Measurements from ENCODE around the gene GNA12.

Gene GNA12

DNA sequence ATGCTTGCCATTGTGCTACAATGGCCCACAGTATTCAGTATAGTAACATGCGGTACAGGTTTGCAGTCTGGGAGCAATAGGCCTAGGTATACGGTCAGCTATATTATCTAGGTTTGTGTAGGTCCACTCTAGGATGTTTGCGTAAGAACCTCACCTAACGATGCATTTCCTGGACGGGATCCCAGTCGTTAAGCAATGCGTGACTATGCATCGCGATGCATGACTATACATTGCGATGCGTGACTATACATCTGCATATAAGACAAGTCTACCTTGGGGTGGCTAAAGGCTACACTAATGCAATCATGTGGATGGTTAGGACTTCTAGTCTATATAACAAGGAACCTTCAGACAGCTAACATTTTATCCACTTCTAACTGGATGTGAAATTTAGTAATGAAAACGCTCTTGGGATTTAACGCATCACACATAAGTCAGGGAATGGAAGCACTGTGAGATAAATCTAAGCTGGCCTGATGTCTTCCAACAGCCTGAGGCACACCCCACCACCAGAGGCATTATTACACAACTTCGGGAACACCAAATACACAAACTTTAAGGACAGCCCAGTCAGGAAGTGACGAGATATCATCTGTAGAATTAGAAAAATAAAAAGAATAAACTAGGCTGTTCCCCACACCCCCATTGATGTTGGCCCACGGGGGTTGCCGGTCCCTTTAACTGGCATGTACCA lies 9.2 kb downstream of the GNA12 start:
- no peak for DNase-seq

DNA sequence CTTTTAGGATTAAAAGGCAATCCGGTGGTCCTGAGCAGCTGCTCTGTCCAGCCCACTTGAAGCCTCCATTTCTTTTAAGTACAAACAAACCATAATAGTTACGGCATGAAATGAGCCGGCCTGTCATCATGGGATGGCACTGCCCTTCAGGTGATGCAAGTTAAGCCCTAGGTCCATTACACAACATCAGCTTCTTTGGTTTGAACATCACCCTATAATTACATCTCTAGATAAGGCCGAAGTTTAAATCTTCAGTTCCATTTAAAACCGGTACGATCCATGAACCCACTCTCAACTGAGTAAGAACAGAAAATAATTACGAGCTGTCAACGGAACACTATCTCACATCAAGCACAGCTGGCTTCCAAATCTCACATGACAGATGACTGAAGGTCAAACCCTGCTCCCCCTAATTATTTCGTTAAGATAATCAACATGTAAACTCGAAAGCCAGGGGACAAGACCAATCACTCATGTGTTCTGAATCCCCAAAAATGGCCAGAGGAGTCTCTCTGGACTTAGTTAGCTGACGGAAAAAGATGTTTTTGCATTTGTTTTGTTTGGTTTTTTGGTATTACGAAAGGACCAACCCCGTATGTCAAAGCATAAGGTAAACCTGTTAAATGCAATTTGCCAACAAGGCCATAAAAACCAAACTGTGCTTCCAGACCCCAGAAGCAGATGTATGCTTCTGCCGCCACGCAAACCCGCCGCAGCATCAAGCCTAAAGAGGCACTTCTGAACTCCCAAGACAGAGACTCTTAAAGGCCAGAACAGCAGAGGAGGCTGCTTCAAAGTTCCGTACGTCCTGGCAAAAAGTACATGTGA lies 10.8 kb downstream of the GNA12 start:
- DNase-seq, result no peak

DNA sequence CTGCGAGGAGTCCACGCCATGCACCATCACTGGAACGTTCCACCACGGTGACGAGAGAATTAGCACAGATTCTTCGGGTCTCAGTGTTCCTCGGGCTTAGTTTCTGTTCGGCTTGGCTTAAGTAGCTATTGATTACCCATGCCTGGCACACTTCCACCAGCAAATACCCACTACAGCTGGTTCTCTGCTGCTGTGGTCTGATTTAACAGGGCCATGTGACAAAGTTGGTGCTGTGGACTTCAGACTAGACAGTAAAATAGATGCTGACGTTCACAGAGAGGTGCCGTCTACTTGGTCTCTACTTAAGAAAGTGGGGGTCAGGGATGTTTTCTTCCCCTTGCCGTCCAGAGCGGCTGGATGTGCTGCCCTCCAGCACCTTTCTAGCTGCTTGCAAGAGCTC lies 11.6 kb downstream of the GNA12 start:
- DNase-seq, result no peak

DNA sequence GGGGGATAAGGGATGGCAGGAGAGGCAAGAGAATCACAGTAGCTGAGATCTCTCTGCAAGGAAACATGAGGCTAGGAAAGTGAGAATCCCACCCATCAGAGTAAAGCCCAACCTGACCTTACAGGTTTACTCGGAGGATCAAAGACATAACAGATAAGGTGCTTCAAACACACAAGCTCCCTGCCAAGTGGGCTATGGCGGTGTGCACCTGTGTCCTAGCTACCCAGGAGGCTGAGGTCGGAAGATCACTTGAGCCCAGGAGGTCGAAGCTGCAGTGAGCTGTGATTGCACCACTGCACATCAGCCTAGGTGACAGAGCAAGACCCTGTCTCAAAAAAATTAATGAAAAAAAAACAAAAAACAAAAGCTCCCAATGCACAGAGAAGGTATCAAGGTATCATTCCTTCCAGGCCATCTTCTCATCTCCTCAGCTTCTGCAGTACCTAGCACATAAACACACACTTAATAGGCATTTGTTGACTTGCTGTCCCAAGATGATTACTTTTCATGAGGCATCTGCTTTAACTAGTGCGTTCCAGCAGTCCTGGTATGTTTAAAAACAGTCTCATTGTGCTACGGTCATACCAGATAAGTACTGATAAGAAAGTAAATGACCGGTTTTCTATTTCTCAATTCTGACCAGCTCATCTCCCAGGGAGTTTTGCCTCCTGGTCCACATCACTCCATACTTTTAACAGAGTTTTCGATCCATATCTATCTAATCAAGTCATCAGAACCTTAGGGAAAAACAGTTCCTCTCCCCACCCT lies 13.3 kb downstream of the GNA12 start:
- no peak for DNase-seq

DNA sequence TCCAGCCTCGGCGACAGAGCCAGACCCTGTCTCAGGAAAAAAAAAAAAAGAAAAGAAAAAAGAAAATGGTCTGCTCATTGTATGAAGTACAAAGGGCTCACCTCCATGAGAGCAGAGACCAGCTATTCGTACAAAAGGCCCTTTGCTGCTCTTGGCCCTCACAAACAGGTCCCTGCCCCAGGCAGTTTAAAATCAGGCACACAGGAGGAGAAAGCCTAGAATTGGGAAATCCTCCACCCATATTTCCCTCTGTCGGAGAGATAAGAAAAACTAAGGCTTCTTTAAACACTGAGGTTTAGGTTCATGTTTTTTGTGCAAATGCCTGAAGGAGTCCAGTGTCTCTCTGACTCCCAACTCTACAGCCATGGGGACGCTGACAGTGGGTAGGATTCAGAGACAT lies 15.1 kb downstream of the GNA12 start:
- no peak for DNase-seq

DNA sequence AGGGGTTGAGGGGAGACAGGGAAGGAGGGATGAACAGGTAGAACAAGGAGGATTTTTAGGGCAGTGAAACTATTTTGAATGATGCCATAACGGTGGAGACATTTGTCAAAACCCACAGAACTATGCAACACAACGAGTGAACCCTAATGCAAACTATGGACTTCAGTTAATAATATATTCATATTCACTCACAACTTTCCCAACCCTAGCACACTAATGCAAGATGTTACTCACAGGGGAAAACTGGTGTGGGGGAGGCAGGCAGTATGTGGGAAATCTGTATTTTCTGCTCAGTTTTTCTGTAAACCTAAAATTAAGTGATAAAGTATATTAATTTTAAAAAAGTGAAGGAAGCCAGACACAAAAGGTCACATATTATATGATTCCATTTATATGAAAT lies 17.3 kb downstream of the GNA12 start:
- no peak for DNase-seq

DNA sequence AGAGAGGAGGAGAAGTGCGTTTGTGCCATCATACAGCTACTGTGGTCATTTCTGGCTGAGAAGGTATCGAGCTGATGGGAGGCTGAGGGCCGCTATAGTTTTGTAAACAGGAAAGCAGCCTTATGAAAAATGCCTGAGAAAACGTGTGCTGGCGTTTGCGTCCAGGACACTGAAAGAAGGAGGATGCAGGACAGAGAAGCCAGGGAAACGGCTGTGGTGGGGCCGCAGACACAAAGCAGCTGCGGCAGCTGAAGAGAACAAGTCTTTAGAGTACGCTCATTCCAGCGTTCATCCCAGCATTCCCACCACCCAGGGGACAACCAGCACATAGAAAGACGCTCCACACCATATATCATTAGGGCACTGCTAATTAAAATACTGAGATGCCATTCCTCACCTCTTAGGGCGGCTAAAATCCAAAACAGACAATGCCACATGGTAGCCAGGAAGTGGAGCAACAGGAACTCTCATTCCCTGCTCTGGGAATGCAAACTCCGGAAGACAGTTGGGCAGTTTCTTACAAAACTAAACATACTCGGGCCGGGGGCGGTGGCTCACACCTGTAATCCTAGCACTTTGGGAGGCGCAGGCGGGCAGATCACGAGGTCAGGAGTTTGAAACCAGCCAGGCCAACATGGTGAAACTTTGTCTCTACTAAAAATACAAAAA lies 18.4 kb downstream of the GNA12 start:
- DNase-seq, result no peak

DNA sequence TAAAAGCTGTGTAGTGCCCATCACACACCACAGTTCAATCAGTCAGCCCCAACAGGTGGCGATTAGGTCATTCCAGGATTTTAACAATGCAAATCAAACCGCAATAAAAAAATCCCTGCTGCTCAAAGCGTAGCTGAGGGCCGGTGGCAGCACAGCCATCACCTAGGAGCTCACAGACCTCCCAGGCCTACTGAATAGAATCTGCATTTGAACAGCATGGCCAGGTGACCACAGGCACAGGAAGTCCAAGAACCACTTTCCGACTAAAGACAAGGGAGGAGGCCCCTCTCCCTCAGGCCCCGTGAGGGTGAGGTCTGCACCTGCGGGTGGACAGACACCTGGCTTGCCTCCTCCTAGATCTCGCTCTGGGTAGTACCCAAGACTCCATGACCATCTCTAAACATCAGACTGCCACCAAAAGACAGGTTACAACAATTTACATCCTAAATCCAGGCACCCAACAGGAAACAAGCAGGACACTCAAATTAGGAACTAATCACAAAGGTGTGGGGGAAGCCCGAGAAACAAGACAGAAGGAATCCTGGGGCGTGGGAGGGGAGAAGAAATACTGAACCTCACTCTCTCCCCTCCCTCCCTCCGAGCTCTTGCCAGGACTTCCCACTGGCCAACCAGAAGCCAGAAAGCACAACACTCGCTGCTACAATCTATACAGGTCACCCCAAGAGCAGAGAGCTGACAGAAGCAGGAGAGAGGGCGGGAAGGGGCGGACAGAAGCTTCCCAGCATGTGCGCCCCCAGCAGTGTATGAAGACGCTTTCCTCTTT lies 19.2 kb downstream of the GNA12 start:
- no peak for DNase-seq

DNA sequence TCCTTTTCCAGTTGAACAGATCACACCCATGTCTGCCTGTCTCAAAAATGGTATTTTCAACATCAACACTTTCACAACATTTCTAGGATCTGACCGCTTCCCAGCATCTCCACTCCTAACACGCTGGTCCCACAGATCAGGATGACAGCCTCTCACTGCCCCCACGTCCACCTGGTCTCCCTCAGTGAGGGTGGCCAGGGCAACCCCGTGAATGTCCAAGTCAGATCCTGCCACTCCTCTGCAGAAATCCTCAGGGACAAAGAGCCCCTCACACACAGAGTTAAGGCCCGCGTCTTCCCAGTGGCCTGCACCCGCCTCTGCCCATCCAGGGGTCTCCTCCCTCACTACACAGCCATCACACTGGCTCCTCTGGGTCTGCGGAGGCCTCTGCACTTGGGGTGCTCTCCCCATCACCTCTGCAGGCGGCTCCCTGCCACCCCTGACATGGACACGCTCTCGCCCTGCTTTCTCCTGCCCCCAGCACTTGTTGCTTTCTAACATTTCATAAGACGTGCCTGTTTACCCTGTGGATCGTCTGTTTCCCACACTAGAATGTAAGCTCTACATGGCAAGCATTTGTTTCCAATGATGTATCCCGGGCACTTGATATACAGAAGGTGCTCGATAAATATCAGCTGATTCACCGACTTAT lies 20.0 kb downstream of the GNA12 start:
- no peak for DNase-seq

DNA sequence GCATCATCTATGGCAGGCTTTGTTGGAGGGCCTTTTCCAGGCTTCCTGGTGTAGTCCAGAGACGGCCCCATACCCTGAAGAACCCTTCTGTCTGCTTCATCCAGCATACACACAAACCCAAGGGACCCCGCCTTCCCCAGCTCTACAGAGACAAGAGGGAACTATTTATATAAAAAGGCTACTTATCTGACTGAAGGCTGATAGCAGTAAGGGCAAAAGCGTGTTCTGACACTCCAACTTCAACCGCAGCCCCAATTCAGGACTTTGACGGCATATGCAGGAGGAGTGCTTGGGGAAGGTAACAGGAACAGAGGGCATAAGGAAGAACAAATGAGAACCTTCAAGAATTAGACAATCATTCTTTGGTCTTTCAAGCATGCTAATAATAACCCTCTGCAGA lies 21.0 kb downstream of the GNA12 start:
- DNase-seq, result no peak

DNA sequence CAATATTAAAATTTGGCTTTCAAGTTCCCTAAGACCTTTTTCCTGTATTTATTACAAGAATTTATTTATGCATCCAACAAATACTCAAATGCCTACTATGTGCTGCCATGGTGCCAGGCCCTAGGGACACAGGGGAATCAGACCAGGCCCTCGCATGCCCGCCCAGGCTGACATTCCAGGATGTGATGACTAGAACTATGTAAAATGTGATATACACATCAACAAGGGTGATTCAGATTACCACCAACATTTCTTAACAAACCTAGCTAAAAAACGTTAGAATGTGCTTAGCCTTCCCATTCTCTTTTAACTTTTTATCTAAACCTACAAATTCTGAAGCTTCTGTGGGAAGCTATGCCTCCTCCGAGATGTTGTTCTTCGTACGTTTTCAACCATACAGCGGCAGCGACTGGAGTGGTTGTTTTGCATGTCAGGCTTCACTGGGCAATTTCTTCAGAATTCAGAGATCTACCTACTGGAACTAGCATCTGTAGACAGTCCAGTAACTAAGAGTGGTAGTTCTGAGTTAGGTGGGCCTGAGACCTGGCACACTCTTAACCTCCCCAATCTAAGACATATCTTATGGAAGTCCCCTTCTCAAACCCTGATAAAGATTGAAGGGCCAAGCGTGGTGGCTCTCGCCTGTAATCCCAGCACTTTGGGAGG lies 22.1 kb downstream of the GNA12 start:
- DNase-seq, result peak in 1 of 2 donors; percentile 47

DNA sequence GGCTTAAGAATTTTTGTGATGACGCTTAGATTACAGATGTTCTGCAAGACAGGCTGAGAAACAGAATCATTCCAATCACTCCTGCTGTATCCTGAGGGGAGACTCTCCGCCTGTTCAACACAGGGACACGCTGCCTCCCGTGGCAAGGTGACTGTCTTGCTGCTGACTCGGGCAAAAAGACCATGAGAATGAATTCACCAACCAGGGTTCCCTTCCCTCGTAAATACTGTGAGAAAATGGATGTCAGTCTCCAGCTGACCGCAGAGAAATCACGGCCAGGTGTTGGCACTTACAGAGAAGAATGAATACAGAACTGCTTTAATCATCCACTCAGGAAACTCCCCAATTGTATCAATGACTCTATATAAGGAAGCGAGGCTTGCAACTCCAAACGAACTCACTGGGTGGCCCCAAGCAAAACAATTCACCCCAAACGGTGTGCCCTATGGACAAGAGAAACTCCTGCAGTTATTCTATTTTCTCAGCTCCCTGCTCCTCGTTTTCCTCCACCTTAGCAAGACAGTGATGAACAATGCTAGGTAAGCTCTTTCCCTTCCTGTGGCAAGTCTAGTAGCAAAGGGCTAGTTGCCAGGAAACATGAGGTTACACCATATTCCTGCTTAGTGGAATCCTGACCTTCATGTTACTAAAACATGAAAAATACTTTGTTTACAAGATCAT lies 22.8 kb downstream of the GNA12 start:
- peak in 1 of 2 donors; percentile 38 for DNase-seq

DNA sequence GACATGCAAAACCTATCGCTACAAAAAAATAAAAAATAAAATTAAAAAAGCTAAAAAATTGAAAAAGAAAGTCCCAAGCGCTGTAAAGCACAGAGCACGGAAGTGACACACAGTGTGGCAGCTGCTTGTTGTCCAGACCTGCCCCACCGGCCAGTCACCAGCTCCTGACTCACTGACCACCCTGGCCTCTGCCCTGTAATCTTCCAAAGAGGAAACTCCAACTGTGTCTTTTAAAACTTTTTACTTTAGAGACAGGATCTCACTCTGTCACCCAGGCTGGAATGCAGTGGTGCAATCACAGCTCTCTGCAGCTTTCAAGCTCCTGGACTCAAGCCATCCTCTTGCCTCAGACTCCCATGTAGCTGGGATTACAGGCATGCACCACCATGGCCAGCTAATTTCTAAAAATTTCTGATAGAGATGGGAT lies 23.6 kb downstream of the GNA12 start:
- DNase-seq, result peak in 1 of 2 donors; percentile 48

DNA sequence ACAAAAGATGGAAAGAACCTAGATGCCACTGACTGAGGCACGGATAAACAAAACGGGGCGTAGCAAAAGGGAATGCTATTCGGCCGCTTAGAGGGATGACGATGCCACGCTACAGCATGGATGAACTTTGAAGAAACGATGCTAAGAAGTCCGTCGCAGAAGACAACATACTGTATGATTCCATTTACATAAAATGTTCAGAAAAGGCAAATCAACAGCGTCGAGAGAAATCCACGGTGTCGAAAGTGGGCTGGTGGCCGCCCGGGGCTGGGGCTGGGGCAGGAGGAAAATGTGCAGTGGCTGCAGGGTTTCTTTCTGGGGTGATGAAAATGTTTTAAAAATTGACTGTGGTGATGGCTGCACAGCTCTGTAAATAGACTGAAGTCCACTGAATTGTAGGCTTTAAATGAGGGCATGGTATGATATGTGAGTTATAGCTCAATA lies 24.1 kb downstream of the GNA12 start:
- DNase-seq, result no peak

DNA sequence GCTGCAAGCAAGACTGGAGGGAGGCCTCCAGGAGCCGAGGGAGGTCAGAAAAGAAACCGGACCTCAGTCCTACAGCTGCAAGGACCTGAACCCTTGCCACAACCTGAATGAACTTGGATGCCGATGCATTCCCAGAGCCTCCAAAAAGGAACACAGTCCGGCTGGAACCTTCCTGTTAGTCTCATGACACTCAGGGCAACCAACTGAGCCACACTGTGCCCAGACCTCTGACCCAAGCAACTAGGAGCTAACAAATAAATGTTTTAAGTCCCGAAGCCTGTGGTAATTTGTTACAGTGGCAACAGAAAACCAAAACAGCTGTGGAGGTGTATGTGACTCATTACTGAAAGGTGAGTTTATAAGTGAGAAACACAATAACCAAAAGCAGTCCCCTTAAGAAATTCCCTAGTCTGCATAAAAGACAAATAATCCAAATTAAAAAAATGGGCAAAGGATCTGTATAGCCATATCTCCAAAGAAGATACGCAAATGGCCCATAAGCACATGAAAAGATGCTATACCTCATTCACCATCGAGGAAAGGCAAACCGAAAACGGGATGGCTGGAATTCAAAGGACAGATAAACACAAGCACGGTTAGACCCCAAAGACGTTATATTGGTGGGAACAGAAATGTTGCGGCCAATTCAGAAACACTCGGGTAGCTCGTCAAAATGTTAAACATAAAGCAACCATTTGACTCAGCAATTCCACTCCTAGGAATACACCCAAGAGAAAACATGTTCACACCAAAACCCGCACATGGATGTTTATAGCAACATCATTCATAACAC lies 24.8 kb downstream of the GNA12 start:
- no peak for DNase-seq

DNA sequence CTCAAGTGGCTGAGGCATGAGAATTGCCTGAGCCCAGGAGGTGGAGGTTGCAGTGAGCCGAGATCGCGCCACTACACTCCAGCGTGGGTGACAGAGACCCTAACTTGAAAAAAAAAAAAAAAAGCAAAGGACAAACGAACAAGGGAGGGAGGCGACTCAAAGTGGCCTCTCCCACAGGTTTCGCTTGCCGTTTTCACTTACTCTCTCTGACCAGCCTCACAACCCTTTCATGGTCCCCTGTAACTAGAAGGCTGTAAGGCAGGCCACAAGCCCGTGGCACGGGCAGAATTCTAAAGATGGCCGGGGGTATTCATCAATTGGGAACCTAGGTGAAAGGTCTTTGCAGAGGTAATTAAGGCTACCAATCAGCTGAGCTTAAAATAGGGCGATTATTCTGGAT lies 25.5 kb downstream of the GNA12 start:
- DNase-seq, result no peak

DNA sequence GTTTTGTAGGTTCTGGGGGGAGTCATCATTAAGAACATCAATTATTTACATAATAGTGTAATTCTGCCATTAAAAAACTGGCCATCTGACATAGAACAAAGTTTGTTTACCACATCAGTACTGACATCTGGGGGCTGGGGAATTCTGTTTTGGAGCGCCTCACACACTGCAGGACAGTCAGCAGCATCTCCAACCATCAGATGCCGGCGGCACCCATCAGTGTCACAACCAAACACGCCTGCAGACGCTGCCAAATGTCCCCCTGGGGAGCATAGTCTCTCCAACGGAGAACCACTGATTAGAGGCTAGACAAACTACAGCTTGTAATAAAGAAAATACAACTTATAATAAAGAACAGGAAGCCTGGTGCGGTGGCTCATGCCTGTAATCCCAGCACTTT lies 26.0 kb downstream of the GNA12 start:
- no peak for DNase-seq

DNA sequence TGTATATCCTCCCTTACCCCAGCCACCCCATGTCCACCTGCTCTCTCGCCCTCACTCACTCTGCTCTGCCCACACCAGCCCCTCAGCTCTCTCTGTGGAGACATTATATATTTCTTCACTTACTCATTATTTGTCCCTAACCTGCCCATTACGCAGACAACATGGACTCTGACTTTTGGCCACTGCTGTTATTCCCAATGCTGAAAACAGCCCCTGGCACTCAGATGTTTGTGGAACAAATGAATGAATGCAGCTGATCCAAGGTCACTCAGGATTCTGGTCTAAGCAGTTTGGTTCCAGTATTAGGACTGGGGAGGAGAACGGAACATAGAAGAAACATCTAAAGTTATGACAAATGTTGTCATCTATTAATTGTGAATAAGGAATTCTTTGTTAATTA lies 26.7 kb downstream of the GNA12 start:
- no peak for DNase-seq

DNA sequence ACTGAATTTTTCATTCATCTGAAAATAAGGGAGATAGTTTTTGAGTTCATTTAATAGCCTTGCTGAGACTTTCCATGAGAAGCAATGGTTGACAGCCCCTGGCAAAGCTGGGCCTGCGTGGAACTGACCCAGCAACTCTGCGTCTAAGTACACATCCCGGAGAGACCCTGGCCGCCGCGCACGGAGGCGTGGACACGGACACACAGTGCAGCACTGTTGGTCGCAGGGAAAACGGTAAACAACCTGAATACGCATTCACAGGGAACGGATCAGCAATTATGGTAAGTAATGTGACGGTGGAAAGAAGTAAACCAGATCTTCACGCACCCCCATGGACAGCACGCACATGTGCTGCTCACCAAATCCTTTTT lies 28.2 kb downstream of the GNA12 start:
- DNase-seq, result no peak
